GM10248 (cell line): ENCODE measurements around the gene FOCAD.

Experiments
- CTCF ChIA-PET: fragments of 300-600 bp; sonication (Branson Sonifier 250); formaldehyde crosslinking; extraction: SDS; loops from one replicate; lab custom pipeline; 2021; ENCODE audit warnings: antibody characterized with exemption; lab: Yijun Ruan, JAX
- POLR2A ChIA-PET: fragments of 350-650 bp; sonication (Branson Sonifier 250); formaldehyde crosslinking; extraction: SDS; loops from one replicate; lab custom pipeline; 2020; ENCODE audit warnings: antibody characterized with exemption; lab: Yijun Ruan, JAX
- DNase-seq: peaks from one replicate; pipeline ENCODE4 v3.0.0; 2012; ENCODE audit errors: extremely low spot score
- CTCF ChIP-seq: IDR thresholded peaks from 2 replicates; pipeline ENCODE4 v1.5.1; 2012; ENCODE audit warnings: mild to moderate bottlenecking, low read depth; ENCODE audit errors: extremely low read depth, missing control alignments, control extremely low read depth

FOCAD gene

DNA sequence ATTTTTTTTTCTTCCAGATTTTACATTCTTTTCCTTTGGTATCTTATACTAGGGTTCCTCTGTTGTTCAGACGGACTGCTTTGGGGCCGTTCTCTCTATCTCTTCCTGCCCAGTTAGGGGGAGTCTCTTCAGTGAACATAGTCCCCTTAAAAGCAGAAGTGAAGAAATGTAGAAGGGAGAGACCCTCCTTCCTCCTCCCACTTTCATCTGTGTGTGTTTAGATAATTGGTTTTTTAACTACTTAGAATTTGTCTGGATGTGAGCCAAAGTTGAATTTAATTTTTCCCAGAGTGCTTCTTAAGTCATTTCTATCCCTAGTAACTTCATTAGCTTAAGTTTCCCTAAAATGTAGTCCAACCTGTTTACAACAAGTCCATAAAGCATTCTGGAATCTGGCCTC, 179.9 kb downstream of the FOCAD start:
- CTCF ChIA-PET, result interaction anchor here (1.5 kb wide), 1 partner anchor 11 kb away, joined by 3 read pairs; no protein-coding TSS in a partner anchor
- DNase-seq, result no peak
- POLR2A ChIA-PET, result no interaction called here

GRCh38 chr9:20865347-20865746, 181.3 kb downstream of the FOCAD start:
- DNase-seq, result no peak
- TF ChIP-seq CTCF, result no peak
- ChIA-PET POLR2A (no interaction called here), CTCF (interaction anchor here (0.8 to 1.1 kb wide), 3 partner anchors 11 to 31 kb away, joined by 3 read pairs; no protein-coding TSS in a partner anchor)

More for the DNA sequence above, 179.9 kb downstream of the FOCAD start:
- no peak for TF ChIP-seq CTCF

GRCh38 chr9:20870115-20870514, 186.1 kb downstream of the FOCAD start:
- no peak for TF ChIP-seq CTCF
- CTCF ChIA-PET, result interaction anchor here (1.1 to 3.5 kb wide), 4 partner anchors 13 to 71 kb away, joined by 3 to 19 read pairs (median 3); no protein-coding TSS in a partner anchor
- POLR2A ChIA-PET, result no interaction called here
- DNase-seq, result no peak

- TF ChIP-seq CTCF, result no peak
- CTCF ChIA-PET, result interaction anchor here (1.1 kb wide), 1 partner anchor 13 kb away, joined by 3 read pairs; no protein-coding TSS in a partner anchor
- DNase-seq, result no peak
- POLR2A ChIA-PET, result no interaction called here
Observed at GRCh38 chr9:20872340-20872977, 188.4 kb downstream of the FOCAD start.

- no peak for DNase-seq
- ChIA-PET POLR2A (no interaction called here), CTCF (interaction anchor here (1.1 to 2.5 kb wide), 2 partner anchors 11 to 14 kb away, joined by 3 to 16 read pairs; no protein-coding TSS in a partner anchor)
- TF ChIP-seq CTCF, result no peak
Observed at GRCh38 chr9:20873240-20873865, 189.3 kb downstream of the FOCAD start.

DNA sequence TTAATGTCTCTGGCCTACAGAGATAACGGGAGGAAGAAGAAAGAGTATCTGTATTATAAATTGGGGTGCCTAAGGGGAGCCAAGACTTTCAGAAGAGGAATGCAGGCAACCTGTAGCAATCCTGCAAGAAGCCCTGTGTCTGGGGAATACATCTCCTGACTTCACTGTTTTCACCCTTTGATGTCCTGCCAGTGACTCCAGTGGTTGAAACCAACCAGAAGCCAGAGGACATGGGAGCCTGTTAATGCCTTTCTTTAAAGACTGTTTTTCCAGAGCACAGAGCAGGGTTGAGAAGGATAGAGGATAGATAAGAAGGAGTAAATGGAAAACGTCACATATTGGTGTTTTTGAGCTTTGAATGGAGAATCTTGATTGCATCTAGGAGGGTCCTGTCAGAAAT, 196.2 kb downstream of the FOCAD start:
- no peak for DNase-seq
- POLR2A ChIA-PET, result no interaction called here
- TF ChIP-seq CTCF, result no peak
- CTCF ChIA-PET, result interaction anchor here (0.8 to 1.6 kb wide), 2 partner anchors 231 to 605 kb away, joined by 3 to 4 read pairs; no protein-coding TSS in a partner anchor
